Heart right ventricle (tissue), 16 donors: ENCODE data around the gene TRPM1. TPM values are rescaled to one million over a fixed set of nuclear protein-coding genes. Genes with fewer than 3 reads are reported as not detected.

Experiments used
- ATAC-seq, 8 donors: fragments of 200-7000 bp; cut with Tn5 transposase; one replicate each; pipeline ENCODE4 v1.9.1; 2020; ENCODE audit warnings: mild to moderate bottlenecking in 8 of 8, moderate library complexity in 8 of 8, moderate number of reproducible peaks in 1 of 8
- DNase-seq, 2 donors: peaks; one replicate each; pipeline ENCODE4 v3.0.0-alpha.2; 2020
- H3K27ac ChIP-seq, 10 donors: fragments of 200-600 bp; sonication (generic) in 2 of 10; one replicate each; pipeline versions ENCODE4 v1.5.0 to v1.8.0; 2020 to 2022; ENCODE audit warnings: mild to moderate bottlenecking in 3 of 10
- H3K27me3 ChIP-seq, 7 donors: fragments of 200-600 bp; one replicate each; pipeline ENCODE4 v1.8.0; 2021 to 2022; ENCODE audit warnings: mild to moderate bottlenecking in 2 of 7
- H3K36me3 ChIP-seq, 9 donors: fragments of 200-600 bp; sonication (generic) in 1 of 9; one replicate each; pipeline versions ENCODE4 v1.5.0 to v1.8.0; 2020 to 2022; ENCODE audit warnings: mild to moderate bottlenecking in 2 of 9
- H3K4me1 ChIP-seq, 9 donors: fragments of 200-600 bp; sonication (generic) in 1 of 9; one replicate each; pipeline versions ENCODE4 v1.5.0 to v1.8.0; 2020 to 2022; ENCODE audit warnings: mild to moderate bottlenecking in 4 of 9
- H3K4me3 ChIP-seq, 10 donors: fragments of 200-600 bp; sonication (generic) in 2 of 10; one replicate each; pipeline versions ENCODE4 v1.5.0 to v1.8.0; 2020 to 2022; ENCODE audit warnings: mild to moderate bottlenecking in 7 of 10, moderate library complexity in 2 of 10
- H3K9me3 ChIP-seq, 11 donors: fragments of 200-600 bp in 10 of 11; sonication (generic) in 2 of 11; one replicate each; pipeline versions ENCODE4 v1.5.0 to v1.8.0; 2013 to 2022; ENCODE audit warnings: mild to moderate bottlenecking in 2 of 11, control low read depth in 1 of 11, moderate library complexity in 1 of 11
- WGBS, 2 donors: extraction: QIAGEN DNeasy Blood & Tissue Kit; methylation state at CpG; one replicate each; pipeline ENCODE4 v1.1.7; 2013; ENCODE audit warnings: inconsistent platforms in 1 of 2; 5-methylcytosine and 5-hydroxymethylcytosine counted together
- intact Hi-C, 10 donors: fragments of 100-400 bp; cut with DNase I; formaldehyde crosslinking; loops; one replicate each; pipeline versions ENCODE4 v1.11.1 to v1.14.2; 2022
- polyA plus RNA-seq, 2 donors: library from polyadenylated mRNA; stranded (reverse); fragments of 200-250 nt; gene quantifications; one replicate each; pipeline ENCODE4 v1.2.3, GENCODE V29; 2013
- total RNA-seq, 10 donors: library from RNA; stranded (reverse); fragmentation: NEBNext Ultra II Directional in 3 of 10; extraction: Animal tissue kit (Norgen Biotek cat#: 25700) in 3 of 10; gene quantifications; one replicate each; pipeline versions ENCODE4 v1.2.1 to v1.2.4, GENCODE V29; 2021 to 2023
- TF ChIP-seq, protein P1 (sequence below), 9 donors: fragments of 200-600 bp; sonication (generic) in 2 of 9; IDR thresholded peaks; one replicate each; pipeline versions ENCODE4 v1.5.0 to v1.8.0; 2021 to 2022; ENCODE audit warnings: antibody characterized with exemption in 9 of 9, mild to moderate bottlenecking in 5 of 9, moderate library complexity in 1 of 9
- donor health status: Arrhythmogenic right ventricular cardiomyopathy.
- donor health status: ischemic (EF 13 %, LVEDD 7.1; RV severe dilation, severe dysfunction).
- donor health status: healthy with polysubstance abuse.
- donor health status: DM: no; HTN: yes; CAD: no.
- donor health status: DM: no; HTN: no; CAD: no.
- donor health status: ischemic (EF 25% LVEDD 6.9; RV normal size, moderate dysfunction).
- donor health status: ischemic (EF 25% LVEDD 5.7; RV mildly dilated, moderate dysfunction).
- donor health status: healthy.
- donor health status: DM: yes; HTN: yes; CAD: no.
- donor health status: Ischemic cardiomyopathy.
- donor health status: ischemic (EF 35%, LVEDD 5.7; RV mildly dilated, moderate dysfunction).
- donor health status: nonischemic (EF 11% LVEDD 7.7; RV severe dilation, severe dysfunction).
- donor health status: DM: yes; HTN: yes; CAD: no.
- donor health status: PGD.
- donor health status: ischemic (EF 29% LVEDD 5.4; RV normal size, mild dysfunction).
- donor health status: nonischemic (EF 23%, LVEDD 6.1; RV moderate dilation, normal function).

Gene TRPM1
- total and polyA plus RNA-seq, 12 donors: 0.06 TPM; not detected in 11

DNA sequence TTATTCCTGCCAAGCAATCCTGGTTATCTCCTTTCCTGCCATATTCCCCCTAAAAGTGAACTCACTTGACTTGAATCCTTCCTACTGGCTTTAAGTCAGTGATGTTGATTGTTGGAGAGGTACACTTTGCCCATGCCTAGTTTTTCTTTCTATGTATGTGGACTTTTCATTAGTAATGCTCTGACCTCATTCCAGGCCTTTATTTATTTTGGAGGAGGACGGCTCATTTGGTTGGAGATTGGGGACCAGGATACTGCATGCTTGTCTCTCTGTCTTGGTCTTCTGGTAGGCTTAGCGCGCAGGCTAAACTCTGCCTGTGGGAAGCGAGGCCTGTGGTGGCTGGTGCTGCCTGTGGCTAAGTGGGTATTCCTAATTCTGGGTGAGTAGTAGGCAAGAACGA lies 81.0 kb downstream of the TRPM1 start:
- DNase-seq: no peak
- Histone ChIP-seq H3K4me1 (peaks cover 0 to 24% (median 13%) of the 10 kb centered on the region in 9 donors), H3K27me3 (no peaks in the 10 kb centered on the region), H3K36me3 (no peaks in the 10 kb centered on the region), H3K4me3 (no peak overlapping the region), H3K9me3 (no peaks in the 10 kb centered on the region), H3K27ac (no peak overlapping the region)
- ATAC-seq: no peak
- intact Hi-C loops: no loop called here
- WGBS, 2 donors: 90 to 92% methylated on average over 5 of the region's 5 CpGs
- TF ChIP-seq, protein P1, sequence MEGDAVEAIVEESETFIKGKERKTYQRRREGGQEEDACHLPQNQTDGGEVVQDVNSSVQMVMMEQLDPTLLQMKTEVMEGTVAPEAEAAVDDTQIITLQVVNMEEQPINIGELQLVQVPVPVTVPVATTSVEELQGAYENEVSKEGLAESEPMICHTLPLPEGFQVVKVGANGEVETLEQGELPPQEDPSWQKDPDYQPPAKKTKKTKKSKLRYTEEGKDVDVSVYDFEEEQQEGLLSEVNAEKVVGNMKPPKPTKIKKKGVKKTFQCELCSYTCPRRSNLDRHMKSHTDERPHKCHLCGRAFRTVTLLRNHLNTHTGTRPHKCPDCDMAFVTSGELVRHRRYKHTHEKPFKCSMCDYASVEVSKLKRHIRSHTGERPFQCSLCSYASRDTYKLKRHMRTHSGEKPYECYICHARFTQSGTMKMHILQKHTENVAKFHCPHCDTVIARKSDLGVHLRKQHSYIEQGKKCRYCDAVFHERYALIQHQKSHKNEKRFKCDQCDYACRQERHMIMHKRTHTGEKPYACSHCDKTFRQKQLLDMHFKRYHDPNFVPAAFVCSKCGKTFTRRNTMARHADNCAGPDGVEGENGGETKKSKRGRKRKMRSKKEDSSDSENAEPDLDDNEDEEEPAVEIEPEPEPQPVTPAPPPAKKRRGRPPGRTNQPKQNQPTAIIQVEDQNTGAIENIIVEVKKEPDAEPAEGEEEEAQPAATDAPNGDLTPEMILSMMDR (IDR thresholded peaks at IDR 0.05): no peak

DNA sequence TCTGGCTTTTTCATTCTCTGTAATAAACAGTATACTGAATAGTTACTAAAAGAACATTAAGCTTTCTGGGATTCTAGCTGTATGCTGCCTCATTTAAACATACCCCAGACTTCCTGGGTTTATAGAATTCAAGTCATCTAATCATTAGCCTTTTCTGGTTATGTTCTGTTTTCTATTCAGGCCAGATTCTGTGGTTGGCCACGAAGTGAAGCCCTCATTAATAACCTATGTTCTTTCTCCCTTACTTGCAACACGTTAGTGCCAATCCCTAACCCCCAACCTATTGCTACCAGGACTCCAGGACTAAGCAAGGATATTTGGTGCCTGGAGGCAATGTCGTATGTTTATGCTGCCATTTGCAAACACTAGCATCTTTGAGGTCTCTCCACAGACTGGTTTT lies 81.5 kb downstream of the TRPM1 start:
- Histone ChIP-seq H3K27me3 (no peaks in the 10 kb centered on the region), H3K27ac (no peak overlapping the region), H3K36me3 (no peaks in the 10 kb centered on the region), H3K9me3 (no peaks in the 10 kb centered on the region), H3K4me3 (no peak overlapping the region), H3K4me1 (peaks cover 0 to 22% (median 13%) of the 10 kb centered on the region in 9 donors)
- no peak for DNase-seq
- TF ChIP-seq, protein P1 (IDR thresholded peaks at IDR 0.05): no peak
- intact Hi-C loops: no loop called here
- WGBS, 2 donors: 93 to 94% methylated on average over 3 of the region's 3 CpGs
- no peak for ATAC-seq

DNA sequence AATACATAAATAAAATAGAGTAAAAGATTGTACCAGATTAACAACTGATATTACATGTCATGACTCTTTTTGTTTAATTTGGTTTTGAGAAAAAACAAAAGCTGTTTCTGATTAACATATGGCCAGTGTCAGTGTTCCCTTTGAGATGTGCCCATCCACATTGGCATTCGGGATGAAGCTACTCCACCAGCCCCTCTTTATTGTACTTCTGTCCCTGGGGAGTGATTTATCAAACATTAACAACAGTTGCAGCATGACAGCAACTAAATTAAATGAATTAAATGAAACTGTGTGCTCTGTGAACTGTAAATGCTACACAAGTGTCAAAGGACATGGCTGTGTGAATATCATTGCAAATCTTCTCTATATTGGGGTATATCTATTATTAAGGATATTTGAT lies 84.2 kb downstream of the TRPM1 start:
- intact Hi-C loops: no loop called here
- ATAC-seq: no peak
- H3K4me3 ChIP-seq: no peak overlapping the region
- TF ChIP-seq, protein P1 (IDR thresholded peaks at IDR 0.05): no peak
- WGBS, 2 donors: 67 to 70% methylated on average over 1 of the region's 1 CpG
- no peaks in the 10 kb centered on the region for H3K27me3 ChIP-seq
- DNase-seq: no peak
- H3K27ac ChIP-seq: no peak overlapping the region
- H3K9me3 ChIP-seq: peaks cover 0 to 13% (median 4%) of the 10 kb centered on the region in 11 donors
- H3K4me1 ChIP-seq: no peaks in the 10 kb centered on the region
- H3K36me3 ChIP-seq: no peaks in the 10 kb centered on the region

DNA sequence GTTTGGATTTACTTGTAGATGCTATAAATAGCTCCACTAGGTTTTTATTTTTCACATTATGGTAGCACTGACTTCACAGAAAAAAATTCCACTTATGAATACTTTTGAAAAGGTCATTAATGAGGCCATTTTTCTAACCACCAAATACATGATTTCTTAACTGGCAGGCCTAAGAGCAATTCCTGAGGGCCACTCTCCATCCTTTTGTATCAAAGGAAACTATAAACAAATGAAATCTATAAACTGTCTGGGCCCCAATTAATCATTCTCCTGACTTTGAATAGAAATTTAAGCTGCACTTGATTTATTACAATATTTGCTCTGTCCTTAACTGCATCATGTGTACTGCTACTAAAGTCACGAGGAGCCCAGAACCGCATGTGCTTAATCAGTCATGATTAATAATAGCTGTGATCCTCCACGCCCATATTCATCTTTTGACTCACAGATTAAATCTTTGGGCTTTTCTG lies 85.0 kb downstream of the TRPM1 start:
- Histone ChIP-seq H3K27me3 (no peaks in the 10 kb centered on the region), H3K4me3 (no peak overlapping the region), H3K27ac (no peak overlapping the region), H3K4me1 (no peaks in the 10 kb centered on the region), H3K36me3 (no peaks in the 10 kb centered on the region), H3K9me3 (peaks cover 0 to 22% (median 9%) of the 10 kb centered on the region in 11 donors)
- TF ChIP-seq, protein P1 (IDR thresholded peaks at IDR 0.05): no peak
- 82 to 84% methylated on average over 3 of the region's 3 CpGs for WGBS, 2 donors
- intact Hi-C loops: no loop called here
- no peak for ATAC-seq
- no peak for DNase-seq
